Gastroesophageal sphincter (tissue), 4 donors: ENCODE measurements around the gene N4BP2. TPM values are rescaled to one million over a fixed set of nuclear protein-coding genes. Genes with fewer than 3 reads are reported as not detected.
"Not testable (repeated sequence)": the region's sequence is repeated elsewhere in the genome, so short reads cannot be mapped to it uniquely, and the experiment has no call there.

Experiments
- ATAC-seq: fragments of 150-250 bp; one replicate; pipeline ENCODE4 v1.9.1; 2016; ENCODE audit warnings: mild to moderate bottlenecking, moderate library complexity
- H3K27ac ChIP-seq, 4 donors: fragments of 200-600 bp; sonication (generic) in 3 of 4; 1 replicate in 3 of 4; 2 replicates in 1 of 4; pipeline ENCODE4 v1.5.1; 2016 to 2019
- H3K27me3 ChIP-seq: fragments of 200-600 bp; sonication (generic); one replicate; pipeline ENCODE4 v1.5.1; 2019
- H3K36me3 ChIP-seq, 2 donors: fragments of 200-600 bp; sonication (generic); one replicate each; pipeline ENCODE4 v1.5.1; 2019; ENCODE audit warnings: control low read depth in 1 of 2
- H3K4me1 ChIP-seq, 3 donors: fragments of 200-600 bp; sonication (generic); 1 replicate in 2 of 3; 2 replicates in 1 of 3; pipeline ENCODE4 v1.5.1; 2016 to 2019; ENCODE audit warnings: control low read depth in 2 of 3
- H3K4me3 ChIP-seq, 2 donors: fragments of 200-600 bp; sonication (generic); one replicate each; pipeline ENCODE4 v1.5.1; 2019; ENCODE audit warnings: mild to moderate bottlenecking in 1 of 2, moderate library complexity in 1 of 2
- H3K9me3 ChIP-seq, 3 donors: fragments of 200-600 bp; sonication (generic); one replicate each; pipeline ENCODE4 v1.5.1; 2017 to 2019; ENCODE audit warnings: control low read depth in 2 of 3
- EP300 ChIP-seq: sonication (generic); formaldehyde crosslinking; IDR thresholded peaks from one replicate; pipeline ENCODE4 v1.6.1; 2017; ENCODE audit warnings: antibody characterized with exemption, mild to moderate bottlenecking
- POLR2A ChIP-seq, 2 donors: fragments of 450-650 bp; IDR thresholded peaks; one replicate each; pipeline ENCODE4 v1.6.1; 2017; ENCODE audit warnings: antibody characterized with exemption in 2 of 2, mild to moderate bottlenecking in 2 of 2, moderate library complexity in 1 of 2
- POLR2AphosphoS5 ChIP-seq: sonication (generic); formaldehyde crosslinking; IDR thresholded peaks from one replicate; pipeline ENCODE4 v1.6.1; 2017; ENCODE audit warnings: antibody characterized with exemption
- WGBS, 2 donors: methylation state at CpG; one replicate each; pipeline ENCODE4 v1.1.5; 2018; ENCODE audit warnings: low coverage in 1 of 2; 5-methylcytosine and 5-hydroxymethylcytosine counted together
- total RNA-seq, 4 donors: library from RNA; depleted of rRNA; stranded (reverse); fragments of >200 nt; gene quantifications; one replicate each; pipeline ENCODE4 v1.1.0, GENCODE V29; 2016
- TF ChIP-seq, protein P1 (sequence below), 4 experiments: fragments of 200-600 bp in 2 of 4; fragments of 450-650 bp in 2 of 4; sonication (generic) in 1 of 4; IDR thresholded peaks; one replicate each; pipeline ENCODE4 v1.5.1; 2017 to 2019; ENCODE audit warnings: antibody characterized with exemption in 4 of 4, mild to moderate bottlenecking in 2 of 4, moderate library complexity in 2 of 4

N4BP2 gene
- total RNA-seq, 4 donors from 2014 or later, result 5.3 to 14.5 (median 7.3) TPM

DNA sequence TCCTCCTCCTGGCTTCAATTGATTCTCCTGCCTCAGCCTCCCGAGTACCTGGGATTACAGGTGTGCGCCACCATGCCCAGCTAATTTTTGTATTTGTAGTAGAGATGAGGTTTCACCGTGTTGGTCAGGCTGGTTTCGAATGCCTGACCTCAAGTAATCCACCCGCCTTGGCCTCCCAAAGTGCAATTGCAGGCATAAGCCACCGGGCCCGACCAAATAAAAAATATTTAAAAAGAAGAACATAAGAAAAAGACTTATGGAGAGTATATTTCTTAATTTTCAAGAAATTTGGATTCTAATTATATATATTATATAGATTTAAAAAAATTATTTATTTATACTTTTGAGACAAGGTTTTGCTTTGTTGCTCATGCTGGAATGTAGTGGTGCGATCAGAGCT lies 29.8 kb downstream of the N4BP2 start:
- Histone ChIP-seq H3K36me3 (no peaks in the 10 kb centered on the region), H3K27me3 (no peaks in the 10 kb centered on the region), H3K4me3 (no peak overlapping the region), H3K9me3 (no peaks in the 10 kb centered on the region), H3K4me1 (no peaks in the 10 kb centered on the region), H3K27ac (no peak overlapping the region)
- TF ChIP-seq EP300 (no peak), POLR2A (IDR thresholded peaks at IDR 0.05) (no peak), POLR2AphosphoS5 (no peak)
- TF ChIP-seq, protein P1, sequence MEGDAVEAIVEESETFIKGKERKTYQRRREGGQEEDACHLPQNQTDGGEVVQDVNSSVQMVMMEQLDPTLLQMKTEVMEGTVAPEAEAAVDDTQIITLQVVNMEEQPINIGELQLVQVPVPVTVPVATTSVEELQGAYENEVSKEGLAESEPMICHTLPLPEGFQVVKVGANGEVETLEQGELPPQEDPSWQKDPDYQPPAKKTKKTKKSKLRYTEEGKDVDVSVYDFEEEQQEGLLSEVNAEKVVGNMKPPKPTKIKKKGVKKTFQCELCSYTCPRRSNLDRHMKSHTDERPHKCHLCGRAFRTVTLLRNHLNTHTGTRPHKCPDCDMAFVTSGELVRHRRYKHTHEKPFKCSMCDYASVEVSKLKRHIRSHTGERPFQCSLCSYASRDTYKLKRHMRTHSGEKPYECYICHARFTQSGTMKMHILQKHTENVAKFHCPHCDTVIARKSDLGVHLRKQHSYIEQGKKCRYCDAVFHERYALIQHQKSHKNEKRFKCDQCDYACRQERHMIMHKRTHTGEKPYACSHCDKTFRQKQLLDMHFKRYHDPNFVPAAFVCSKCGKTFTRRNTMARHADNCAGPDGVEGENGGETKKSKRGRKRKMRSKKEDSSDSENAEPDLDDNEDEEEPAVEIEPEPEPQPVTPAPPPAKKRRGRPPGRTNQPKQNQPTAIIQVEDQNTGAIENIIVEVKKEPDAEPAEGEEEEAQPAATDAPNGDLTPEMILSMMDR (IDR thresholded peaks at IDR 0.05), result no peak
- WGBS, 2 donors, result 96 to 100% methylated on average over 1 to 8 of the region's 8 CpGs
- no peak for ATAC-seq

DNA sequence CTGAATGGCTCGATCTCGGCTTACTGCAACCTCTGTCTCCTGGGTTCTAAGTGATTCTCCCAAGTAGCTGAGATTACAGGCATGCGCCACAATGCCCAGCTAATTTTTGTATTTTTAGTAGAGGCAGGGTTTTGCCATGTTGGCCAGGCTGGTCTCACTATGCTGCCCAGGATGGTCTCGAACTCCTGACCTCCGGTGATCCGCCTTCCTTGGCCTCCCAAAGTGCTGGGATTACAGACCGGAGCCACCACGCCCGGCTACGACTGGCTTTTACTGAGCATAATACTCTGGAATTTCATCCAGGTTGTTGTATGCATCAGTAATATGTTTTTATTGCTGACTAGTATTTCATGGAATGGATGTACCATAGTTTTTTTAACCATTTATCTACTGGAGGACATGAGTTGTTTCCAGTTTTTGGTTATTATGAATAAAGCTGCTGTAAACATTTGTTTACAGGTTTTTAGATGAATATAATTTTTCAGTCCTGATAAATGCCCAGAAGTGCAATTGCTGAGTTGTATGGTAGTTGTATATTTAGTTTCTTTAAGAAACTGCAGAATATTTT lies 31.2 kb downstream of the N4BP2 start:
- Histone ChIP-seq H3K4me1 (no peaks in the 10 kb centered on the region), H3K36me3 (no peaks in the 10 kb centered on the region), H3K27me3 (no peaks in the 10 kb centered on the region), H3K9me3 (no peaks in the 10 kb centered on the region), H3K4me3 (no peak overlapping the region), H3K27ac (no peak overlapping the region)
- TF ChIP-seq POLR2A (IDR thresholded peaks at IDR 0.05) (no peak), POLR2AphosphoS5 (no peak), EP300 (no peak)
- TF ChIP-seq, protein P1 (IDR thresholded peaks at IDR 0.05), result no peak
- 99% methylated on average over 9 of the region's 10 CpGs; no CpG with 5 or more reads in 1 of the 2 donors for WGBS, 2 donors
- no peak for ATAC-seq

DNA sequence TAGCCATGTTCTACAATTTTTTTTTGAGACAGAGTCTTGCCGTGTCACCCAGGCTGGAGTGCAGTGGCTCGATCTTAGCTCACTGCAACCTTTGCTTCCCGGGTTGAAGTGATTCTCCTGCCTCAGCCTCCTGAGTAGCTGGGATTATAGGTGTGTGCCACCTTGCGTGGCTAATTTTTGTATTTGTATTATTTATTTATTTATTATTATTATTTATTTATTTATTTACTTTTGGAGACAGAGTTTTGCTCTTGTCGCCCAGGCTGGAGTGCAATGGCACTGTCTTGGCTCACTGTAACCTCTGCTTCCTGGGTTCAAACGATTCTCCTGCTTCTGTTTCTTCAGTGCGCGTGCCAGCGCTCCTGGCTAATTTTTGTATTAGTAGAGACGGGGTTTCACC lies 36.8 kb downstream of the N4BP2 start:
- not testable (repeated sequence) for H3K27me3 ChIP-seq, H3K9me3 ChIP-seq, H3K4me1 ChIP-seq, ATAC-seq, H3K36me3 ChIP-seq, H3K27ac ChIP-seq, H3K4me3 ChIP-seq
- WGBS, 2 donors, result 89 to 97% methylated on average over 8 to 9 of the region's 10 CpGs

DNA sequence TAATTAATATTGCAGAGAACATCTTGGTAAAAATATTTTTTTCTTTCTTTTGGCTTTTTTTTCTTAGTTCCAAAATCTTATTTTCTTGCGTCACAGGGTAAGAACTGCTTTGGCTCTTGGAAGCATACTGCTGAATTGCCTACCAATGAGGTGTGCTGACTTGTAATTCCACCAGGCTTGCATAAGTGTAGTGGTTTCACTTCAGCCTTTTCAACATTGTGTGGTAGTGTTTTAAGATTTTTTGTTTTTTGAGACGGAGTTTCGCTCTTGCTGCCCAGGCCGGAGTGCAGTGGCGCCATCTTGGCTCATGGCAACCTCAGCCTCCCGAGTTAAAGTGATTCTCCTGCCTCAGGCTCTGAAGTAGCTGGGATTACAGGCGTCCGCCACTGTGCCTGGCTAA lies 42.4 kb downstream of the N4BP2 start:
- ATAC-seq, result no peak
- no peak overlapping the region for H3K4me3 ChIP-seq
- 89 to 100% methylated on average over 1 to 8 of the region's 8 CpGs for WGBS, 2 donors

DNA sequence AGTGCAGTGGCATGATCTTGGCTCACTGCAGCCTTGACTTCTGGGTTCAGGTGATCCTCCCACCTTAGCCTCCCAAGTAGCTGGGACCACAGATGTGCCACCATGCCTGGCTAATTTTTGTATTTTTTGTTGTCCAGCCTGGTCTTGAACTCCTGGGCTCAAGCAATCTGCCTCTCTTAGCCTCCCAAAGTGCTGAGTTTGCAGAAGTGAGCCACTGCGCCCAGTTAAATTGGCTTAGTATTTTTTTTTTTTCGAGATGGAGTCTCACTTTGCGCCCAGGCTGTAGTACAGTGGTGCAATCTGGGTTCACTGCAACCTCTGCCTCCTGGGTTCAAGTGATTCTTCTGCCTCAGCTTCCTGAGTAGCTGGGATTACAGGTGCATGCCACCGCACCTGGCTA lies 50.5 kb downstream of the N4BP2 start:
- not testable (repeated sequence) for H3K4me3 ChIP-seq, H3K4me1 ChIP-seq, H3K27ac ChIP-seq, H3K27me3 ChIP-seq, ATAC-seq, H3K9me3 ChIP-seq
- 96 to 100% methylated on average over 2 to 4 of the region's 4 CpGs for WGBS, 2 donors
- peaks cover 0 to 25% of the 10 kb centered on the region in 2 donors for H3K36me3 ChIP-seq

More for the DNA sequence above, 42.4 kb downstream of the N4BP2 start:
- H3K27me3 ChIP-seq, result no peaks in the 10 kb centered on the region
- TF ChIP-seq POLR2A (IDR thresholded peaks at IDR 0.05), result no peak
- TF ChIP-seq, protein P1 (IDR thresholded peaks at IDR 0.05), result no peak
- no peak for TF ChIP-seq EP300
- TF ChIP-seq POLR2AphosphoS5, result no peak
- no peaks in the 10 kb centered on the region for H3K4me1 ChIP-seq
- H3K9me3 ChIP-seq, result no peaks in the 10 kb centered on the region
- peaks cover 0 to 9% of the 10 kb centered on the region in 2 donors for H3K36me3 ChIP-seq
- H3K27ac ChIP-seq, result no peak overlapping the region

DNA sequence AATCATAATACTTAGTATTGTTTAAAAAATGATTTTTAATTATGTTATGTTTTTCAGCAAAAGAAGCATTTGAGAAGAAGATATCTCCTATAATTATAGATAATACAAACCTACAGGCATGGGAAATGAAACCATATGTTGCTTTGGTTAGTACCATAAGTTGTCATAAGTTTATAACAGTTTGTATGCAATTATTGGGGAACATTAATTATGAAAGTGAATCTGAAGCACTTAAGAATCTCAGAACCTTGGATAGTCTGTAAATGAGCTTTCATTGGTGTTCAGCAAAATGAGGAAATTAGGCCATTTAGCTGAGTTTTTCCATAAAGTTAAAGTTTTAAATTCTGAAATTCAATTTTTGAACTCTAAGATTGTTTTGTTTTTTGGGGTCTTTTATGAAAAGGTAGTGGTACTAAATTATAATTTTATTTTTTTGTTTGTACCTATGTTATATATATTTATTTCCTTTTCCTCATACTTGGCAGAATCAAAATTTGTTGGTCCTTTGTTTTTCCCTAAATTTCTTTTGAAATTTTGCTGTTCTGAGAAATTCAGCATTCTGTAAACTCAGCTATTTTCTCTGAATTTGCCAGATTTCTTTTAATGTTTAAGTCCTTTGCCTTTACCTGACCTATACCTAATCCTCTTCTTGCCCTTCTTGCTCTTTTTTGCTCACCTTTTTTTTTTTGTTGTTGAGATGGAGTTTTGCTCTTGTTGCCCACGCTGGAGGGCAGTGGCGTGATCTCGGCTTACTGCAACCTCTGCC lies 55.6 kb downstream of the N4BP2 start:
- ATAC-seq, result no peak
- Histone ChIP-seq H3K36me3 (peaks cover 0 to 15% of the 10 kb centered on the region in 2 donors), H3K9me3 (no peaks in the 10 kb centered on the region), H3K27me3 (no peaks in the 10 kb centered on the region), H3K27ac (no peak overlapping the region), H3K4me3 (no peak overlapping the region), H3K4me1 (no peaks in the 10 kb centered on the region)
- no CpG with 5 or more reads among the region's 3 CpGs for WGBS, 2 donors
- TF ChIP-seq POLR2A (IDR thresholded peaks at IDR 0.05) (no peak), EP300 (no peak)
- TF ChIP-seq, protein P1 (IDR thresholded peaks at IDR 0.05), result no peak
